GM12872 (cell line): ENCODE results near the gene DNM3.

Experiments
- CTCF ChIP-seq: IDR thresholded peaks from 3 replicates; pipeline ENCODE4 v1.5.1; 2011; ENCODE audit warnings: low read depth, mild to moderate bottlenecking, low read length, moderate library complexity; ENCODE audit not compliant: insufficient read depth

DNM3 gene

GRCh38 chr1:171819946-171820345 lies 21.4 kb upstream of the DNM3 start:
- no peak for TF ChIP-seq CTCF

GRCh38 chr1:171826973-171827372 lies 14.3 kb upstream of the DNM3 start:
- no peak for TF ChIP-seq CTCF

- TF ChIP-seq CTCF, result no peak
Observed at GRCh38 chr1:171828794-171829193, 12.5 kb upstream of the DNM3 start.

GRCh38 chr1:171833091-171833825 lies 8.0 kb upstream of the DNM3 start:
- TF ChIP-seq CTCF, result no peak

GRCh38 chr1:171834821-171835220 lies 6.5 kb upstream of the DNM3 start:
- TF ChIP-seq CTCF, result no peak

- TF ChIP-seq CTCF, result no peak
Observed at GRCh38 chr1:171835891-171836290, 5.4 kb upstream of the DNM3 start.

- TF ChIP-seq CTCF, result no peak
Observed at GRCh38 chr1:171841931-171842761, 848 bp downstream of the DNM3 start.
